Skeletal muscle tissue (tissue), 4 donors: ENCODE measurements around the gene PTPN9. TPM values are rescaled to one million over a fixed set of nuclear protein-coding genes. Genes with fewer than 3 reads are reported as not detected.

Experiments used
- H3K27ac ChIP-seq: one replicate; pipeline ENCODE4 v1.7.0; 2013; ENCODE audit warnings: mild to moderate bottlenecking, low read depth, low read length, inconsistent platforms
- H3K27me3 ChIP-seq, 3 donors: one replicate each; pipeline ENCODE4 v1.7.0; 2013; ENCODE audit warnings: low read length in 3 of 3; ENCODE audit not compliant: control insufficient read depth in 3 of 3, insufficient read depth in 3 of 3
- H3K36me3 ChIP-seq, 3 donors: one replicate each; pipeline ENCODE4 v1.7.0; 2013; ENCODE audit warnings: low read length in 3 of 3; ENCODE audit not compliant: control insufficient read depth in 3 of 3, insufficient read depth in 3 of 3
- H3K4me1 ChIP-seq, 3 donors: one replicate each; pipeline ENCODE4 v1.7.0; 2013; ENCODE audit warnings: low read length in 3 of 3, mild to moderate bottlenecking in 3 of 3; ENCODE audit not compliant: control insufficient read depth in 3 of 3, insufficient read depth in 3 of 3
- H3K4me3 ChIP-seq, 3 donors: one replicate each; pipeline ENCODE4 v1.7.0; 2013; ENCODE audit warnings: low read length in 3 of 3
- H3K9ac ChIP-seq, 3 donors: one replicate each; pipeline ENCODE4 v1.7.0; 2013; ENCODE audit warnings: low read length in 3 of 3, mild to moderate bottlenecking in 3 of 3, moderate library complexity in 2 of 3, low read depth in 1 of 3
- H3K9me3 ChIP-seq, 3 donors: one replicate each; pipeline ENCODE4 v1.7.0; 2013; ENCODE audit warnings: low read length in 3 of 3; ENCODE audit not compliant: control insufficient read depth in 3 of 3
- total RNA-seq: library from RNA; depleted of rRNA; stranded (reverse); fragments of >200 nt; gene quantifications from one replicate; pipeline ENCODE4 v1.2.3, GENCODE V29; 2014
- donor health status: Osteomylitis.

The PTPN9 gene
- total RNA-seq, 1 donor from 2014 or later: 11.5 TPM

- Histone ChIP-seq H3K9ac (peak overlapping the region in 1 of 3 donors; percentile 95), H3K27me3 (no peaks in the 10 kb centered on the region), H3K36me3 (peaks cover 0 to 2% (median 0%) of the 10 kb centered on the region in 3 donors), H3K27ac (no peak overlapping the region), H3K4me3 (peak overlapping the region in 1 of 3 donors; percentile 87), H3K4me1 (peaks cover 20 to 29% (median 20%) of the 10 kb centered on the region in 3 donors), H3K9me3 (no peaks in the 10 kb centered on the region)
These were observed 122.4 kb downstream of the PTPN9 start for GRCh38 chr15:75456710-75457109.

DNA sequence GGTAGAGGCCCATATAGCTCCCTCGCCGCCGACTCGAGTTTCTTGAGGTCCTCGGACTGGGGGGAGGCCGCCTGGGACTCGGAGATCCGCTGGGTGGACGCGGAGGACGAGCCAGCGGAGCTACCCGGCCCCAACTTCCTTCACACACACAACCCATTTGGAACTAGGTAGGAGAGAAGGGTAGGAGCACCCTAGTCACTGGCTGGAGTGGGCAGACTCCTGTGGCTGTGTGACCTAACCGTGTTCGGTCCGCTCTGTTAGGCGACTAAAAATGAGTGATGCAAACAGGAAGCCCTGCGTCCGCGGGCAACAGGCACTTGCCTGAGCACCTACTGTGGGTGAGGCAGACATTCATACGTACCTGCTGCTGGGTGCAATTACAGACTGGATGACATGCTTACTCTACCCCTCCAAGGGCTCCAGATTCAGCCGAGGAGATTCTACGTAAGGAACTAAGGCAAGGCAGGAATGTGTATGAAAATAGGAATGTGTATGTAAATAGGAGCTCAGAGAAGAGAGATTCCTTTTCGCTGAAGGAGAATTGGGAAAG is 123.1 kb downstream of the PTPN9 start:
- H3K4me3 ChIP-seq: peak overlapping the region; percentile 85 to 94 (median 87)
- peak overlapping the region; percentile 99 for H3K27ac ChIP-seq
- H3K9me3 ChIP-seq: no peaks in the 10 kb centered on the region
- peaks cover 0 to 2% (median 0%) of the 10 kb centered on the region in 3 donors for H3K36me3 ChIP-seq
- H3K4me1 ChIP-seq: peaks cover 20 to 29% (median 20%) of the 10 kb centered on the region in 3 donors
- no peaks in the 10 kb centered on the region for H3K27me3 ChIP-seq
- peak overlapping the region; percentile 87 to 95 (median 88) for H3K9ac ChIP-seq

- Histone ChIP-seq H3K9ac (peak overlapping the region; percentile 87 to 95 (median 88)), H3K4me1 (peaks cover 20 to 29% (median 20%) of the 10 kb centered on the region in 3 donors), H3K27me3 (no peaks in the 10 kb centered on the region), H3K27ac (peak overlapping the region; percentile 99), H3K9me3 (no peaks in the 10 kb centered on the region), H3K4me3 (peak overlapping the region; percentile 85 to 94 (median 87)), H3K36me3 (peaks cover 0 to 2% (median 0%) of the 10 kb centered on the region in 3 donors)
These were observed 123.6 kb downstream of the PTPN9 start for GRCh38 chr15:75455424-75455981.

DNA sequence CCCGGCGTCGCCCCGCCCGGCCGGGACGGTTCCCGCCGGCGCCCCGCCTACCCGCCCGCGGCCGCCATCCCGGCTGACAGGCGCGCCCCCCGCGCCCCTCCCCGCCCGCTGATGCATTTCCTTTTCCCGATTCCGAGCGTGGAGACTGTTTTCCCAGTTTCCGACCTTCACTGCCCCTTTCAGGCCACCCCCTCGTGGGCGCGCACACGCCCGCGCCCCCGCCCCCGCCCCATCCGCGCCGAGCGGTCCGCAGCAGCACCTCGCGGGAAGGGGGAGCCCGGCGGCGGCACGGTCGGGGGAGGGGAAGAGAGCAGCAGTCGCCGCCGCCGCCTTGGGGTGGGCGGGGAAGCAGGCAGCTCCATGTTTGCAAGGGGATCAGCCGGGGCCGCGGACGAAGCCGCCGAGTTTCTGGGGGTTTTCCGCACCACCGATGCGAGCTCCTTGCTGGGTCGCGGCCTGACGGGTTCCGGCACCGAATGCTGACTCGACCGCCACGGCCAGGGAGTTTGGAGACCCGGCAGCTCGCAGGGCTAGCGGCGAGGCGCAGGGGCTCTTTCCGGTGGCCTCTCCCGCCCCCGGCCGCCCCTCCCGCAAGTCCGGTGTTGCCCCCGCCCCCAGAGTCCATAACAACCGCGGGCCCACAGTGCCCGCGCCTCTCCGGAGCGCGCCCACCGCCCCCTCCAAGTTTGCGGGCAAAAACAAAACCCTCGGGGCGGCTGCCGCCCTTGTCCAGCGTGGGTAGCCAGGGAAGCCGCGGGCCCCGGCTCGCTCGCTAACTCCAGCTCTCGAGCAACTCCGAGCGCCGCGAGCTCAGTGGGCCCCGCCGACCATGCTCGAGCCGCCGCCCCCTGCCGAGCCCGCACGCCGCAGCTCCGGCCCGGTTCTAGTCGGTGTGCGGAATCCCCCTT is 124.4 kb downstream of the PTPN9 start:
- Histone ChIP-seq H3K36me3 (peaks cover 0 to 2% (median 0%) of the 10 kb centered on the region in 3 donors), H3K27ac (peak overlapping the region; percentile 99), H3K4me3 (peak overlapping the region; percentile 85 to 94 (median 87)), H3K9ac (peak overlapping the region; percentile 83 to 95 (median 88)), H3K27me3 (no peaks in the 10 kb centered on the region), H3K9me3 (no peaks in the 10 kb centered on the region), H3K4me1 (peaks cover 25 to 35% (median 25%) of the 10 kb centered on the region in 3 donors)

DNA sequence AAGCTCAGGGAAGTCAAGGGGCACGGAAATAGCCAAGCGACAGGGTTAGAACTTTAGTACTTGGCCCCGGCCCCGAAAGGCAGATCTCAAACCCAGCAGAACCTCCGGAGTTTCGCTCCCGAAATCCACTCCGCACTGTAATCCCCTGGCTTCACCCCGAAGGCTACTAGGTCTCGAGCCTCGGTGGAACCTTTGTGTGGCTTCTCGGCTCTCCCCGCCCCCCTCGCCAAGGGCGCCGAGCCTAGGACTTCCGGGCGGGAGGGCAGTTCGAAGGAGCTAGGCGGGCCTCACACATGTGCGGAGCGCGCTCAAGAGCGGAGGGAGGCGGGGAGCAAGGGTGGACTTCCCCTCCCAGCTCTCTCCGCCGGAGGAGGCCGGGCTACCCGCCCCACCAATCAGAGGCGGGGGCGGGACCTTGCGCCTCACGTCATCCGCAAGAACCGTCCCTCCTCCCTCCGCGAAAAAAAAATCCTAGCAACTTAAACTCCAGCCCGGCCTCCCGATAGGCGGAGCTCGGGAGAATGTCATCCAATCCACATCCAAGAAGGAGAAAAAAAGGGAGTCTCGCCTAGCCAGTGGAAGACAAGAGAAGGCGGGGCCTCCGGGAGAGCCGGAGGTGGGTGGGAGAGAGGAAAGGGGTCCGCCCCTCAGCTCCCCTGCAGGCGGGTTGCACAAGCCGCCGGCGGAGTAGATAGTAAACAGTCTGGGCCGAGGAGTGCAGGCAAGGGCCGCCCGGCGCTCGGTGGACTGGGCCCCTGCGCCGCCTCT is 125.2 kb downstream of the PTPN9 start:
- Histone ChIP-seq H3K9me3 (no peaks in the 10 kb centered on the region), H3K27ac (peak overlapping the region; percentile 99), H3K27me3 (no peaks in the 10 kb centered on the region), H3K36me3 (peaks cover 0 to 2% (median 0%) of the 10 kb centered on the region in 3 donors), H3K4me3 (peak overlapping the region; percentile 93 to 96 (median 94)), H3K9ac (peak overlapping the region; percentile 99), H3K4me1 (peaks cover 27 to 42% (median 33%) of the 10 kb centered on the region in 3 donors)

GRCh38 chr15:75452865-75453702 is 126.0 kb downstream of the PTPN9 start:
- peaks cover 0 to 2% (median 0%) of the 10 kb centered on the region in 3 donors for H3K36me3 ChIP-seq
- H3K9me3 ChIP-seq: no peaks in the 10 kb centered on the region
- H3K27me3 ChIP-seq: no peaks in the 10 kb centered on the region
- peak overlapping the region; percentile 93 to 96 (median 93) for H3K4me3 ChIP-seq
- H3K27ac ChIP-seq: peak overlapping the region; percentile 99
- H3K4me1 ChIP-seq: peaks cover 27 to 42% (median 34%) of the 10 kb centered on the region in 3 donors
- H3K9ac ChIP-seq: peak overlapping the region; percentile 99

GRCh38 chr15:75452364-75452864 is 126.7 kb downstream of the PTPN9 start:
- H3K27me3 ChIP-seq: no peaks in the 10 kb centered on the region
- H3K4me1 ChIP-seq: peaks cover 27 to 46% (median 35%) of the 10 kb centered on the region in 3 donors
- peaks cover 0 to 2% (median 0%) of the 10 kb centered on the region in 3 donors for H3K36me3 ChIP-seq
- H3K4me3 ChIP-seq: peak overlapping the region; percentile 93 to 96 (median 93)
- H3K27ac ChIP-seq: peak overlapping the region; percentile 99
- H3K9ac ChIP-seq: peak overlapping the region; percentile 99
- no peaks in the 10 kb centered on the region for H3K9me3 ChIP-seq

DNA sequence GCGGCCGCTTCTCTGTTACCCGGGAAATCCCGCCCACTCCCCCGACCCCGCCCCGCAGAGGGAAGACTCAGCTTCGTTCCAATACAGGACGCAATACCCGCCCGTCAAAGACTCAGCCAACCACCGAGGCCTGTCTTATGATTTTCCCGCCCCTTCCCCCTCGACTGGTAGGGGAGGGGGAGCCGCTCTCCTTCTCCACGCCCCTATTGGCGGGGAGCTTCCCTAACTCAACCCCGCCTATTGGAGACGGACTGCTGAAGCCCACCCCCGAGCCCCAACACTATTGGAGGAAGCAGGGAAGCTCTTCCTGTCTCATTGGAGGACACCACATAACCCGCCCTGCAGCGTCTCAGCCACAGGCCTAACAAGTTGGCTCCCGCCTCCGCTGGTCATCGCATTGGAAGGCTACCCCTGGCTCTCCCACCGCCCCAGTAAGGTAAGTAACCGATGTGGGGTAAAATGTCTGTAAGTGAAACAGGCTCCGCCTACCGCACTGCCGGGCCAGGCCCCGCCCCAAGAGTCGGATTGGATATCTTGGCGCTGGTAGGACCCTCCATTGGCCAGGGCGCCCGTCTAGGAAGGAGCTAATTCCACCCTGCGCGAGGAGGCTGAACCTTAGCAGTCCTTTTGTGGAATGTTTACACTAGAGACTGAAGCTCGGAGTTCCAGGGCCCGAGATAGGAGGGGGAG is 127.3 kb downstream of the PTPN9 start, which contains the start of gene SIN3A:
Gene SIN3A, minus strand, starts transcription at position 17 of the 690 bp plus-strand sequence. CDS start 21,315 bp downstream, outside the sequence.
- peak within 1 kb of the TSS; percentile 93 to 97 (median 96) for H3K4me3 ChIP-seq
- no peaks in the 10 kb centered on the region for H3K9me3 ChIP-seq
- peaks cover 27 to 50% (median 41%) of the 10 kb centered on the region in 3 donors for H3K4me1 ChIP-seq
- H3K27ac ChIP-seq: peak within 1 kb of the TSS; percentile 99
- no peaks in the 10 kb centered on the region for H3K27me3 ChIP-seq
- peaks cover 0 to 2% (median 0%) of the 10 kb centered on the region in 3 donors for H3K36me3 ChIP-seq
- peak within 1 kb of the TSS; percentile 99 for H3K9ac ChIP-seq
